Tibial artery (tissue), 4 donors: Measurements from ENCODE around the gene PRKACA.

Experiments
- DNase-seq, 2 donors: peaks; one replicate each; pipeline ENCODE4 v3.0.0-alpha.2; 2019
- H3K27ac ChIP-seq, 2 donors: fragments of 200-600 bp; sonication (generic) in 1 of 2; 1 replicate in 1 of 2; 2 replicates in 1 of 2; pipeline ENCODE4 v1.5.1; 2018 to 2019; ENCODE audit warnings: mild to moderate bottlenecking in 1 of 2
- H3K27me3 ChIP-seq, 2 donors: fragments of 200-600 bp; sonication (generic) in 1 of 2; one replicate each; pipeline versions ENCODE4 v1.5.1 to v1.6.0; 2016 to 2019
- H3K36me3 ChIP-seq, 3 donors: fragments of 200-600 bp; sonication (generic) in 2 of 3; one replicate each; pipeline ENCODE4 v1.5.1; 2016 to 2019; ENCODE audit warnings: mild to moderate bottlenecking in 2 of 3
- H3K4me1 ChIP-seq, 4 donors: fragments of 200-600 bp; sonication (generic) in 2 of 4; 1 replicate in 3 of 4; 2 replicates in 1 of 4; pipeline ENCODE4 v1.5.1; 2016 to 2019
- H3K4me3 ChIP-seq, 2 donors: fragments of 200-600 bp; sonication (generic) in 1 of 2; 1 replicate in 1 of 2; 2 replicates in 1 of 2; pipeline ENCODE4 v1.5.1; 2018 to 2019; ENCODE audit warnings: mild to moderate bottlenecking in 2 of 2
- H3K9me3 ChIP-seq, 3 donors: fragments of 200-600 bp; sonication (generic) in 1 of 3; one replicate each; pipeline ENCODE4 v1.5.1; 2016 to 2019
- intact Hi-C: fragments of 100-400 bp; cut with DNase I; formaldehyde crosslinking; loops from one replicate; pipeline ENCODE4 v1.15.0; 2023; ENCODE audit warnings: low total_unique reads
- TF ChIP-seq, protein P1 (sequence below), 2 experiments: fragments of 200-600 bp in 1 of 2; fragments of 450-650 bp in 1 of 2; IDR thresholded peaks; one replicate each; pipeline ENCODE4 v1.5.1; 2017 to 2019; ENCODE audit warnings: antibody characterized with exemption in 2 of 2, mild to moderate bottlenecking in 1 of 2, moderate library complexity in 1 of 2

Gene PRKACA

DNA sequence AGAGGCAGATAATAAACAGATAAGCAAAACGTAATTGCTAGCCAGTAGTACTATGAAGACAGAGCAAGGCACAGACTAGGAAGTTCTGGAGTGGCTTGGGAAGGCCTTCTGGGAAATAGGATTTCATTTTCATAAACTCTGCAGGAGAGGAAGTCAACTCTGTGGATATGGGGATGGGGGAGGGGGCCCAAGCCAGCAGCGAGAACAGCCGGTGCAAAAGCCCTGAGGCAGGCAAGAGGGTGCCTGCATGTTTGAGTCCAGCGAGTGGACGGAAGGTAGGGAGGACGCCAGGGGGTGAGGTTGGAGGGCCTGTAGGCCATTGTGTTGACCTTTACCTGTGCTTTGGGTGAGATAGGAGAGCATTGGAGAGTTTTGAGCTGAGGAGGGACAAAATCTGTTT is 27.8 kb upstream of the PRKACA start:
- H3K27me3 ChIP-seq, result no peaks in the 10 kb centered on the region
- DNase-seq, result no peak
- intact Hi-C loops, result loop anchor here (5.0 to 10.0 kb wide), 4 partner anchors 202 to 329 kb away; partner anchors contain the start of gene PTGER1

GRCh38 chr19:14142262-14143190 is 25.0 kb upstream of the PRKACA start:
- no peak overlapping the region for H3K27ac ChIP-seq
- no peaks in the 10 kb centered on the region for H3K27me3 ChIP-seq
- DNase-seq, result no peak
- H3K4me1 ChIP-seq, result peaks cover 0 to 18% (median 12%) of the 10 kb centered on the region in 4 donors
- no peaks in the 10 kb centered on the region for H3K36me3 ChIP-seq
- TF ChIP-seq, protein P1, sequence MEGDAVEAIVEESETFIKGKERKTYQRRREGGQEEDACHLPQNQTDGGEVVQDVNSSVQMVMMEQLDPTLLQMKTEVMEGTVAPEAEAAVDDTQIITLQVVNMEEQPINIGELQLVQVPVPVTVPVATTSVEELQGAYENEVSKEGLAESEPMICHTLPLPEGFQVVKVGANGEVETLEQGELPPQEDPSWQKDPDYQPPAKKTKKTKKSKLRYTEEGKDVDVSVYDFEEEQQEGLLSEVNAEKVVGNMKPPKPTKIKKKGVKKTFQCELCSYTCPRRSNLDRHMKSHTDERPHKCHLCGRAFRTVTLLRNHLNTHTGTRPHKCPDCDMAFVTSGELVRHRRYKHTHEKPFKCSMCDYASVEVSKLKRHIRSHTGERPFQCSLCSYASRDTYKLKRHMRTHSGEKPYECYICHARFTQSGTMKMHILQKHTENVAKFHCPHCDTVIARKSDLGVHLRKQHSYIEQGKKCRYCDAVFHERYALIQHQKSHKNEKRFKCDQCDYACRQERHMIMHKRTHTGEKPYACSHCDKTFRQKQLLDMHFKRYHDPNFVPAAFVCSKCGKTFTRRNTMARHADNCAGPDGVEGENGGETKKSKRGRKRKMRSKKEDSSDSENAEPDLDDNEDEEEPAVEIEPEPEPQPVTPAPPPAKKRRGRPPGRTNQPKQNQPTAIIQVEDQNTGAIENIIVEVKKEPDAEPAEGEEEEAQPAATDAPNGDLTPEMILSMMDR (IDR thresholded peaks at IDR 0.05), result no peak
- H3K9me3 ChIP-seq, result no peaks in the 10 kb centered on the region
- intact Hi-C loops, result loop anchor here (10.0 kb wide), 2 partner anchors 262 to 332 kb away; partner anchors contain the start of gene PTGER1
- no peak overlapping the region for H3K4me3 ChIP-seq

More for the DNA sequence above, 27.8 kb upstream of the PRKACA start:
- Histone ChIP-seq H3K27ac (no peak overlapping the region), H3K4me3 (no peak overlapping the region), H3K4me1 (peaks cover 0 to 26% (median 24%) of the 10 kb centered on the region in 4 donors), H3K36me3 (no peaks in the 10 kb centered on the region), H3K9me3 (no peaks in the 10 kb centered on the region)
- TF ChIP-seq, protein P1 (IDR thresholded peaks at IDR 0.05), result no peak

GRCh38 chr19:14141041-14141440 is 23.5 kb upstream of the PRKACA start:
- H3K4me1 ChIP-seq, result peaks cover 0 to 22% (median 16%) of the 10 kb centered on the region in 4 donors
- no peak for DNase-seq
- H3K27me3 ChIP-seq, result no peaks in the 10 kb centered on the region
- H3K9me3 ChIP-seq, result no peaks in the 10 kb centered on the region
- H3K27ac ChIP-seq, result no peak overlapping the region
- TF ChIP-seq, protein P1 (IDR thresholded peaks at IDR 0.05), result no peak
- H3K36me3 ChIP-seq, result no peaks in the 10 kb centered on the region
- intact Hi-C loops, result loop anchor here (10.0 kb wide), 2 partner anchors 264 to 334 kb away; partner anchors contain the start of gene PTGER1
- no peak overlapping the region for H3K4me3 ChIP-seq

DNA sequence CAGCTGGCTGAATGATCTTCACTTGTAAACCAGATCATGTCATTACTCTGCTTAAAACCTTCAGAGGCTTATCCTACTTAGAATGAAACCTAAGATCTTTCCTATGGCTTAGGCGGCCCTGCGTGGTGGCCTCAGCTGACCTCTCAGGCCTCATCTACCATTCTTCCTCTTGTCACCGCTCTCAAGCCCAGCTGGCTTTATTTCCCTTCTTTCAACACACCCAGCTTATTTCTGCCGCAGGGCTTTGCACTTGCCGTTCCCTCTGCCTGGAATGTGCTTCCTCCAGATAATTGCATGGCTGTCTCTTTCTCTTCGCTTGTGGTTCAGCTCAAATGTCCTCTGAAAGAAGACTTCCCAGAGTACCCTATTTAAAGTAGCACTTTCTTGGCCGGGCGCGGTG is 22.4 kb upstream of the PRKACA start:
- DNase-seq, result peak in 1 of 2 donors; percentile 65
- Histone ChIP-seq H3K27ac (no peak overlapping the region), H3K36me3 (no peaks in the 10 kb centered on the region), H3K4me3 (no peak overlapping the region), H3K4me1 (peaks cover 0 to 27% (median 21%) of the 10 kb centered on the region in 4 donors), H3K27me3 (no peaks in the 10 kb centered on the region), H3K9me3 (no peaks in the 10 kb centered on the region)
- intact Hi-C loops, result loop anchor here (5.0 to 10.0 kb wide), 3 partner anchors 68 to 335 kb away; partner anchors contain the start of genes MISP3 and PTGER1
- TF ChIP-seq, protein P1 (IDR thresholded peaks at IDR 0.05), result no peak

- peaks cover 0 to 27% (median 21%) of the 10 kb centered on the region in 4 donors for H3K4me1 ChIP-seq
- no peak overlapping the region for H3K4me3 ChIP-seq
- no peaks in the 10 kb centered on the region for H3K36me3 ChIP-seq
- no peaks in the 10 kb centered on the region for H3K9me3 ChIP-seq
- intact Hi-C loops, result loop anchor here (5.0 kb wide), 1 partner anchor 66 kb away; the partner anchor contains the start of gene MISP3
- DNase-seq, result no peak
- TF ChIP-seq, protein P1 (IDR thresholded peaks at IDR 0.05), result no peak
- H3K27me3 ChIP-seq, result no peaks in the 10 kb centered on the region
- peak overlapping the region; percentile 34 to 90 for H3K27ac ChIP-seq
These were observed 21.2 kb upstream of the PRKACA start for GRCh38 chr19:14138576-14139265.
